ENCODE data around the gene ANKRD52.
A peak's percentile ranks its signal among the peaks of the same experiment; 100 is the strongest.

The ANKRD52 gene

GRCh38 chr12:56223571-56224101 lies 34.5 kb downstream of the ANKRD52 start:
- H3K27ac ChIP-seq (ENCODE audit: low read depth, low read length) = peak overlapping the region; percentile 76
- 67% methylated on average over 15 of the region's 15 CpGs for WGBS
- peak overlapping the region; percentile 40 for H3K4me3 ChIP-seq (ENCODE audit: low read length)

DNA sequence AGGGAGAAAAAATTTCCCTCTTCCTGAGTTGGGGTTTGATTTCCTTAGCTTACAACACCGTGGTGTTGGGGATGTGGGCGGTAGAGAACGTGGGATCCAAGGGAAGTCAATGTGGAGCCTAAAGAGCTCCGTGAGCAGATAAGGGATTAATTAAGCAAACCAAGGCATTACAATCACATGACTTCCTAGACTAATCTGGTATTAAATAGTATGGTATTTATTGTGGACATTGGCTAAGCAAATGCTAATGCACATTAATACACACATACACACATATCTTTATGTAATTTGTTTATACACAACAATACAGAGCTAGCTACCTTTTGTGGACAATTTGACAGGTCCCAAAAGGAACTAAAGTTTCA lies 35.7 kb downstream of the ANKRD52 start:
- Histone ChIP-seq H3K27ac (ENCODE audit: low read depth, low read length) (peak overlapping the region; percentile 99), H3K36me3 (ENCODE audit: insufficient read depth, low read length) (0 out of 2 replicates have a peak, but pooled peaks cover 2% of the 10 kb centered on the region), H3K4me1 (ENCODE audit: insufficient read depth, low read length) (peaks cover 13% of the 10 kb centered on the region), H3K4me3 (ENCODE audit: low read length) (peak overlapping the region; percentile 86), H3K9me3 (ENCODE audit: insufficient read depth, low read depth, low read length) (no peaks in the 10 kb centered on the region), H3K9ac (ENCODE audit: low read depth, low read length) (peak overlapping the region; percentile 84), H3K27me3 (ENCODE audit: insufficient read depth, low read length) (no peaks in the 10 kb centered on the region)
- WGBS = 67% methylated on average over 3 of the region's 4 CpGs

More at GRCh38 chr12:56223571-56224101, 34.5 kb downstream of the ANKRD52 start:
- H3K36me3 ChIP-seq (ENCODE audit: insufficient read depth, low read length) = 0 out of 2 replicates have a peak, but pooled peaks cover 2% of the 10 kb centered on the region
- H3K4me1 ChIP-seq (ENCODE audit: insufficient read depth, low read length) = peaks cover 13% of the 10 kb centered on the region
- no peaks in the 10 kb centered on the region for H3K27me3 ChIP-seq (ENCODE audit: insufficient read depth, low read length)
- H3K9me3 ChIP-seq (ENCODE audit: insufficient read depth, low read depth, low read length) = no peaks in the 10 kb centered on the region
- H3K9ac ChIP-seq (ENCODE audit: low read depth, low read length) = peak overlapping the region; percentile 57; the same call in 1 of the 2 replicates

DNA sequence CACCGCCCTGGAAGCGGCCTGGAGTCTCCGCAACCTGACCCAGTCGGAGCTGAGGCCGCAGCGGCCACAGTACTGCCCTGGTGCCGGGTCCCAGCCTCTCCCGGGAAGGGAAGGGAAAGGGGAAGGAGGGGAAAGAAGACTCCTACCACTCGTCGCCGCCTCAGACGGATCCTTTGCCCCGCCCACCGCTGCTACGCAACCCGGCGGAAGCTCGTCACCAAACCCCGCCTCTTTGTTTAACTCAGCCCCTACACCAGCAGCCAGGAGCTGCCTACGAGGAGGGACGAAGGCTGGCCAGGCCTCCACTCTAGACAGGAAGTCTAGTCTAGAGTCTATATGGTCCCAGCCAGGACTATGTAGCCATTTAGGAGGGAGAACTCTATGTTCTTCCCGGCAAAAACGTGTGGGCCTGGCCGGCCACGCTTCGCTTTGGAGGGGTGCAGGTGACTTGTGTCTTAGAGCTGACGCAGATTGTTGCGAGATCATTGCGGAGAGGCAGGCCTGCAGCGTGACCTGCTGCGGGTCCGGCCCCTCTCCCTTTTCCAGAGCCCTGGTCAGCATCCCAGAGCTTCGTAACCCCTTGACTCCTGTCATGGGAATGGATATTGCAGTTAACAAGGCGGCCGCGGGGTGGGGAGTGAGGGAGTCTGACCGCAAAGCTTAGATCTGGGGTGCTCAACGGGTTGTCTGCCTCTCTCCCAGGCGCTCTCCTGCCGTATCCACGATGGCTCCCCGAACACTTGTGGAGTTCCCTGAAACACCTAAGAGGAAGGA lies 36.2 kb downstream of the ANKRD52 start, which contains the start of gene RNF41:
RNF41 (minus strand) TSS at position 166 of the 774 bp plus-strand sequence. CDS start 7,875 bp downstream, outside the sequence.
- Histone ChIP-seq H3K9me3 (ENCODE audit: insufficient read depth, low read depth, low read length) (no peaks in the 10 kb centered on the region), H3K9ac (ENCODE audit: low read depth, low read length) (peak within 1 kb of the TSS; percentile 84), H3K36me3 (ENCODE audit: insufficient read depth, low read length) (0 out of 2 replicates have a peak, but pooled peaks cover 2% of the 10 kb centered on the region), H3K4me1 (ENCODE audit: insufficient read depth, low read length) (peaks cover 13% of the 10 kb centered on the region), H3K4me3 (ENCODE audit: low read length) (peak within 1 kb of the TSS; percentile 86), H3K27me3 (ENCODE audit: insufficient read depth, low read length) (no peaks in the 10 kb centered on the region), H3K27ac (ENCODE audit: low read depth, low read length) (peak within 1 kb of the TSS; percentile 99)
- WGBS = 16% methylated on average over 42 of the region's 42 CpGs

- H3K9me3 ChIP-seq (ENCODE audit: insufficient read depth, low read depth, low read length) = no peaks in the 10 kb centered on the region
- H3K4me3 ChIP-seq (ENCODE audit: low read length) = peak overlapping the region; percentile 86
- peak overlapping the region; percentile 84 for H3K9ac ChIP-seq (ENCODE audit: low read depth, low read length)
- WGBS = 0% methylated on average over 21 of the region's 21 CpGs
- peak overlapping the region; percentile 99 for H3K27ac ChIP-seq (ENCODE audit: low read depth, low read length)
- H3K36me3 ChIP-seq (ENCODE audit: insufficient read depth, low read length) = peaks cover 7% of the 10 kb centered on the region
- H3K27me3 ChIP-seq (ENCODE audit: insufficient read depth, low read length) = no peaks in the 10 kb centered on the region
- H3K4me1 ChIP-seq (ENCODE audit: insufficient read depth, low read length) = peaks cover 13% of the 10 kb centered on the region
Observed at GRCh38 chr12:56221232-56221756, 36.9 kb downstream of the ANKRD52 start.

- Histone ChIP-seq H3K4me3 (ENCODE audit: low read length) (peak overlapping the region; percentile 86), H3K27me3 (ENCODE audit: insufficient read depth, low read length) (no peaks in the 10 kb centered on the region), H3K9me3 (ENCODE audit: insufficient read depth, low read depth, low read length) (no peaks in the 10 kb centered on the region), H3K36me3 (ENCODE audit: insufficient read depth, low read length) (peaks cover 9% of the 10 kb centered on the region), H3K27ac (ENCODE audit: low read depth, low read length) (peak overlapping the region; percentile 99), H3K9ac (ENCODE audit: low read depth, low read length) (peak overlapping the region; percentile 84), H3K4me1 (ENCODE audit: insufficient read depth, low read length) (peaks cover 13% of the 10 kb centered on the region)
- WGBS = 46% methylated on average over 9 of the region's 10 CpGs
Observed at GRCh38 chr12:56220611-56221231, 37.5 kb downstream of the ANKRD52 start.

DNA sequence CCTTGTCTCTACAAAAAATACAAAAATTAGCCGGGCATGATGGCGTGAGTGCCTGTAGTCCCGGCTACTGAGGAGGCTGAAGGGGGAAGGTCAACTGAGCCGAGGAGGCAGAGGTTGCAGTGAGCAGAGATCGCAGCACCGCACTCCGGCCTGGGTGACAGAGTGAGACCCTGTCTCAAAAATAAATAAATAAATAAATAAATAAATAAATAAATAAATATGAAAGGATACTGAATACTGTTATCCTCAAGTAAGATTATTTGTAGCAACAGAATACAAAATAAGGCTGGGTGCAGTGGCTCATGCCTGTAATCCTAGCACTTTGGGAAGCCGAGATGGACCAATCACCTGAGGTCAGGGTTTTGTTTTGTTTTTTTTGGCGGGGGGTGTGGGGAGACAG lies 38.3 kb downstream of the ANKRD52 start:
- WGBS = 91% methylated on average over 6 of the region's 9 CpGs
- Histone ChIP-seq H3K36me3 (ENCODE audit: insufficient read depth, low read length) (peaks cover 15% of the 10 kb centered on the region), H3K9ac (ENCODE audit: low read depth, low read length) (no peak overlapping the region), H3K4me1 (ENCODE audit: insufficient read depth, low read length) (peaks cover 13% of the 10 kb centered on the region), H3K4me3 (ENCODE audit: low read length) (no peak overlapping the region), H3K27me3 (ENCODE audit: insufficient read depth, low read length) (no peaks in the 10 kb centered on the region), H3K9me3 (ENCODE audit: insufficient read depth, low read depth, low read length) (no peaks in the 10 kb centered on the region), H3K27ac (ENCODE audit: low read depth, low read length) (no peak overlapping the region)

- H3K27ac ChIP-seq (ENCODE audit: low read depth, low read length) = no peak overlapping the region
- no peaks in the 10 kb centered on the region for H3K4me1 ChIP-seq (ENCODE audit: insufficient read depth, low read length)
- no peak overlapping the region for H3K9ac ChIP-seq (ENCODE audit: low read depth, low read length)
- no peaks in the 10 kb centered on the region for H3K27me3 ChIP-seq (ENCODE audit: insufficient read depth, low read length)
- no peaks in the 10 kb centered on the region for H3K9me3 ChIP-seq (ENCODE audit: insufficient read depth, low read depth, low read length)
- no peak overlapping the region for H3K4me3 ChIP-seq (ENCODE audit: low read length)
- peaks cover 48% of the 10 kb centered on the region for H3K36me3 ChIP-seq (ENCODE audit: insufficient read depth, low read length)
- WGBS = 95% methylated on average over 3 of the region's 3 CpGs
Observed at GRCh38 chr12:56216461-56216860, 41.7 kb downstream of the ANKRD52 start.

- H3K4me1 ChIP-seq (ENCODE audit: insufficient read depth, low read length) = no peaks in the 10 kb centered on the region
- no peak overlapping the region for H3K27ac ChIP-seq (ENCODE audit: low read depth, low read length)
- peaks cover 64% of the 10 kb centered on the region for H3K36me3 ChIP-seq (ENCODE audit: insufficient read depth, low read length)
- no peak overlapping the region for H3K9ac ChIP-seq (ENCODE audit: low read depth, low read length)
- no peak overlapping the region for H3K4me3 ChIP-seq (ENCODE audit: low read length)
- 97% methylated on average over 5 of the region's 5 CpGs for WGBS
- H3K9me3 ChIP-seq (ENCODE audit: insufficient read depth, low read depth, low read length) = no peaks in the 10 kb centered on the region
- H3K27me3 ChIP-seq (ENCODE audit: insufficient read depth, low read length) = no peaks in the 10 kb centered on the region
Observed at GRCh38 chr12:56213878-56214277, 44.3 kb downstream of the ANKRD52 start.

- Histone ChIP-seq H3K9ac (ENCODE audit: low read depth, low read length) (no peak overlapping the region), H3K4me3 (ENCODE audit: low read length) (no peak overlapping the region), H3K4me1 (ENCODE audit: insufficient read depth, low read length) (no peaks in the 10 kb centered on the region), H3K9me3 (ENCODE audit: insufficient read depth, low read depth, low read length) (no peaks in the 10 kb centered on the region), H3K27ac (ENCODE audit: low read depth, low read length) (no peak overlapping the region), H3K36me3 (ENCODE audit: insufficient read depth, low read length) (peaks cover 77% of the 10 kb centered on the region), H3K27me3 (ENCODE audit: insufficient read depth, low read length) (no peaks in the 10 kb centered on the region)
- WGBS = 94% methylated on average over 1 of the region's 1 CpG
Observed at GRCh38 chr12:56212361-56212760, 45.8 kb downstream of the ANKRD52 start.

DNA sequence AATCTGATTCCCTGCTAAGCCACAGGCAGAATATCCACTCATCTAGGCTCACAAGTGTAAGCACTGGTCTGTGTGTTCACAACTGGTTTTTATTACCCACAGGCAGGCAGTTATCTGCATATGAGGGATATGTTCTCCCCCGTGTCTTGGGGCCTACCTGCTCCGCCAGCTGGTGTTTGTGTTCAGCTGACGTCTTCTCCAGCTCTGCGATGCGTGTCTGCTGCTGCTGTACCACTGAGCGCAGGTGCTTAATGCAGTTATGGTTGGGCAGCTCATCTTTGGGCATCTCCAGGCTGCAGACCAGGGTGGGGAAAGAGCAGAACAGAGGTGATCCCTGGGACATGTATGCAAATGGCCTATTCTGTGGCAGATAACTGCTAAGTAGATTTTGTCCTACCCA lies 50.2 kb downstream of the ANKRD52 start:
- Histone ChIP-seq H3K27me3 (ENCODE audit: insufficient read depth, low read length) (no peaks in the 10 kb centered on the region), H3K9ac (ENCODE audit: low read depth, low read length) (no peak overlapping the region), H3K4me3 (ENCODE audit: low read length) (no peak overlapping the region), H3K4me1 (ENCODE audit: insufficient read depth, low read length) (no peaks in the 10 kb centered on the region), H3K9me3 (ENCODE audit: insufficient read depth, low read depth, low read length) (no peaks in the 10 kb centered on the region), H3K27ac (ENCODE audit: low read depth, low read length) (no peak overlapping the region), H3K36me3 (ENCODE audit: insufficient read depth, low read length) (peaks cover 78% of the 10 kb centered on the region)
- WGBS = 93% methylated on average over 6 of the region's 6 CpGs
